ENCODE results near the gene LHX2.
"Not testable (repeated sequence)": the region's sequence is repeated elsewhere in the genome, so short reads cannot be mapped to it uniquely, and the experiment has no call there.

LHX2 gene

GRCh38 chr9:123973590-123974223 is 37.9 kb upstream of the LHX2 start:
- no peak for DNase-seq (ENCODE audit: low read depth)
- in situ Hi-C loops (cut with HindIII; ENCODE audit: low sequenced_read_pairs): no loop called here
- no peak overlapping the region for H3K4me3 ChIP-seq (ENCODE audit: low read depth, low read length)
- no peak for TF ChIP-seq CTCF (IDR thresholded peaks at IDR 0.05; ENCODE audit: low read depth, low read length, missing control alignments)

- in situ Hi-C loops (cut with HindIII; ENCODE audit: low sequenced_read_pairs): no loop called here
- DNase-seq (ENCODE audit: low read depth): no peak
- no peak overlapping the region for H3K4me3 ChIP-seq (ENCODE audit: low read depth, low read length)
- TF ChIP-seq CTCF (IDR thresholded peaks at IDR 0.05; ENCODE audit: low read depth, low read length, missing control alignments): no peak
Measured at GRCh38 chr9:123974471-123974870, 37.1 kb upstream of the LHX2 start.

GRCh38 chr9:123975871-123976270 is 35.7 kb upstream of the LHX2 start:
- no peak for DNase-seq (ENCODE audit: low read depth)
- in situ Hi-C loops (cut with HindIII; ENCODE audit: low sequenced_read_pairs): no loop called here

GRCh38 chr9:123976579-123976978 is 35.0 kb upstream of the LHX2 start:
- DNase-seq (ENCODE audit: low read depth); in situ Hi-C loops (cut with HindIII; ENCODE audit: low sequenced_read_pairs); H3K4me3 ChIP-seq (ENCODE audit: low read depth, low read length): not testable (repeated sequence)

More at GRCh38 chr9:123975871-123976270, 35.7 kb upstream of the LHX2 start:
- H3K4me3 ChIP-seq (ENCODE audit: low read depth, low read length): no peak overlapping the region
- TF ChIP-seq CTCF (IDR thresholded peaks at IDR 0.05; ENCODE audit: low read depth, low read length, missing control alignments): no peak

- no peak overlapping the region for H3K4me3 ChIP-seq (ENCODE audit: low read depth, low read length)
- no peak for TF ChIP-seq CTCF (IDR thresholded peaks at IDR 0.05; ENCODE audit: low read depth, low read length, missing control alignments)
- no peak for DNase-seq (ENCODE audit: low read depth)
- in situ Hi-C loops (cut with HindIII; ENCODE audit: low sequenced_read_pairs): no loop called here
Measured at GRCh38 chr9:123978981-123979380, 32.6 kb upstream of the LHX2 start.

- no peak overlapping the region for H3K4me3 ChIP-seq (ENCODE audit: low read depth, low read length)
- no peak for DNase-seq (ENCODE audit: low read depth)
- TF ChIP-seq CTCF (IDR thresholded peaks at IDR 0.05; ENCODE audit: low read depth, low read length, missing control alignments): no peak
- in situ Hi-C loops (cut with HindIII; ENCODE audit: low sequenced_read_pairs): no loop called here
Measured at GRCh38 chr9:123982535-123982934, 29.0 kb upstream of the LHX2 start.

GRCh38 chr9:123983047-123983446 is 28.5 kb upstream of the LHX2 start:
- no peak overlapping the region for H3K4me3 ChIP-seq (ENCODE audit: low read depth, low read length)
- in situ Hi-C loops (cut with HindIII; ENCODE audit: low sequenced_read_pairs): no loop called here
- DNase-seq (ENCODE audit: low read depth): no peak
- TF ChIP-seq CTCF (IDR thresholded peaks at IDR 0.05; ENCODE audit: low read depth, low read length, missing control alignments): no peak
